ENCODE results near the gene PNRC2. TPM values are rescaled to one million over a fixed set of nuclear protein-coding genes. Genes with fewer than 3 reads are reported as not detected.

Gene PNRC2
- total and polyA plus RNA-seq, 2 of the 13 experiments (the other 11 are each of a cell fraction or from before 2014, with no cell fraction given): 74.9 to 97.5 TPM

GRCh38 chr1:23958810-23959460 is 693 bp upstream of the PNRC2 start (continued):
- TF ChIP-seq, protein P1, sequence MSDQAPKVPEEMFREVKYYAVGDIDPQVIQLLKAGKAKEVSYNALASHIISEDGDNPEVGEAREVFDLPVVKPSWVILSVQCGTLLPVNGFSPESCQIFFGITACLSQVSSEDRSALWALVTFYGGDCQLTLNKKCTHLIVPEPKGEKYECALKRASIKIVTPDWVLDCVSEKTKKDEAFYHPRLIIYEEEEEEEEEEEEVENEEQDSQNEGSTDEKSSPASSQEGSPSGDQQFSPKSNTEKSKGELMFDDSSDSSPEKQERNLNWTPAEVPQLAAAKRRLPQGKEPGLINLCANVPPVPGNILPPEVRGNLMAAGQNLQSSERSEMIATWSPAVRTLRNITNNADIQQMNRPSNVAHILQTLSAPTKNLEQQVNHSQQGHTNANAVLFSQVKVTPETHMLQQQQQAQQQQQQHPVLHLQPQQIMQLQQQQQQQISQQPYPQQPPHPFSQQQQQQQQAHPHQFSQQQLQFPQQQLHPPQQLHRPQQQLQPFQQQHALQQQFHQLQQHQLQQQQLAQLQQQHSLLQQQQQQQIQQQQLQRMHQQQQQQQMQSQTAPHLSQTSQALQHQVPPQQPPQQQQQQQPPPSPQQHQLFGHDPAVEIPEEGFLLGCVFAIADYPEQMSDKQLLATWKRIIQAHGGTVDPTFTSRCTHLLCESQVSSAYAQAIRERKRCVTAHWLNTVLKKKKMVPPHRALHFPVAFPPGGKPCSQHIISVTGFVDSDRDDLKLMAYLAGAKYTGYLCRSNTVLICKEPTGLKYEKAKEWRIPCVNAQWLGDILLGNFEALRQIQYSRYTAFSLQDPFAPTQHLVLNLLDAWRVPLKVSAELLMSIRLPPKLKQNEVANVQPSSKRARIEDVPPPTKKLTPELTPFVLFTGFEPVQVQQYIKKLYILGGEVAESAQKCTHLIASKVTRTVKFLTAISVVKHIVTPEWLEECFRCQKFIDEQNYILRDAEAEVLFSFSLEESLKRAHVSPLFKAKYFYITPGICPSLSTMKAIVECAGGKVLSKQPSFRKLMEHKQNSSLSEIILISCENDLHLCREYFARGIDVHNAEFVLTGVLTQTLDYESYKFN (CRISPR knock-in tag; conservative IDR thresholded peaks at IDR 0.05): peak; percentile 36
- TF ChIP-seq SIN3A (IDR thresholded peaks at IDR 0.05; ENCODE audit: borderline replicate concordance, low read depth, low read length) (peak; percentile 71), SETDB1 (CRISPR knock-in tag; IDR thresholded peaks at IDR 0.05; ENCODE audit: borderline replicate concordance) (no peak), ZSCAN29 (CRISPR knock-in tag; conservative IDR thresholded peaks at IDR 0.05) (0 out of 2 replicates have a peak, but pooled peaks have one; percentile 9), RCOR2 (CRISPR knock-in tag; IDR thresholded peaks at IDR 0.05) (no peak), JDP2 (CRISPR knock-in tag; IDR thresholded peaks at IDR 0.05; ENCODE audit: borderline replicate concordance) (no peak), ZNF816 (CRISPR knock-in tag; IDR thresholded peaks at IDR 0.05; ENCODE audit: borderline replicate concordance) (0 out of 2 replicates have a peak, but pooled peaks have one; percentile 14), ETV5 (CRISPR knock-in tag; IDR thresholded peaks at IDR 0.05; ENCODE audit: borderline replicate concordance) (peak; percentile 67; the same call in 1 of the 2 replicates), HHEX (CRISPR knock-in tag; IDR thresholded peaks at IDR 0.05) (no peak), NR2F1 (CRISPR knock-in tag; IDR thresholded peaks at IDR 0.05) (0 out of 4 replicates have a peak, but pooled peaks of 1 of the 2 experiments have one; percentile 3), U2AF1 (optimal IDR thresholded peaks at IDR 0.05; ENCODE audit: low read depth, low read length) (no peak), POLR2AphosphoS5 (IDR thresholded peaks at IDR 0.05; ENCODE audit: low read depth, low read length) (peak; percentile 66), NAIF1 (CRISPR knock-in tag; IDR thresholded peaks at IDR 0.05; ENCODE audit: borderline replicate concordance) (peak; percentile 27; the same call in 1 of the 2 replicates), RNF2 (conservative IDR thresholded peaks at IDR 0.05; ENCODE audit: low read depth) (no peak), HIVEP1 (CRISPR knock-in tag; IDR thresholded peaks at IDR 0.05) (peak; percentile 8; the same call in 1 of the 2 replicates), HOXA3 (CRISPR knock-in tag; IDR thresholded peaks at IDR 0.05) (peak; percentile 59)
- TF ChIP-seq, protein P2, sequence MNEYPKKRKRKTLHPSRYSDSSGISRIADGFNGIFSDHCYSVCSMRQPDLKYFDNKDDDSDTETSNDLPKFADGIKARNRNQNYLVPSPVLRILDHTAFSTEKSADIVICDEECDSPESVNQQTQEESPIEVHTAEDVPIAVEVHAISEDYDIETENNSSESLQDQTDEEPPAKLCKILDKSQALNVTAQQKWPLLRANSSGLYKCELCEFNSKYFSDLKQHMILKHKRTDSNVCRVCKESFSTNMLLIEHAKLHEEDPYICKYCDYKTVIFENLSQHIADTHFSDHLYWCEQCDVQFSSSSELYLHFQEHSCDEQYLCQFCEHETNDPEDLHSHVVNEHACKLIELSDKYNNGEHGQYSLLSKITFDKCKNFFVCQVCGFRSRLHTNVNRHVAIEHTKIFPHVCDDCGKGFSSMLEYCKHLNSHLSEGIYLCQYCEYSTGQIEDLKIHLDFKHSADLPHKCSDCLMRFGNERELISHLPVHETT (CRISPR knock-in tag; conservative IDR thresholded peaks at IDR 0.05): 0 out of 2 replicates have a peak, but pooled peaks have one; percentile 8
- TF ChIP-seq, protein P3, sequence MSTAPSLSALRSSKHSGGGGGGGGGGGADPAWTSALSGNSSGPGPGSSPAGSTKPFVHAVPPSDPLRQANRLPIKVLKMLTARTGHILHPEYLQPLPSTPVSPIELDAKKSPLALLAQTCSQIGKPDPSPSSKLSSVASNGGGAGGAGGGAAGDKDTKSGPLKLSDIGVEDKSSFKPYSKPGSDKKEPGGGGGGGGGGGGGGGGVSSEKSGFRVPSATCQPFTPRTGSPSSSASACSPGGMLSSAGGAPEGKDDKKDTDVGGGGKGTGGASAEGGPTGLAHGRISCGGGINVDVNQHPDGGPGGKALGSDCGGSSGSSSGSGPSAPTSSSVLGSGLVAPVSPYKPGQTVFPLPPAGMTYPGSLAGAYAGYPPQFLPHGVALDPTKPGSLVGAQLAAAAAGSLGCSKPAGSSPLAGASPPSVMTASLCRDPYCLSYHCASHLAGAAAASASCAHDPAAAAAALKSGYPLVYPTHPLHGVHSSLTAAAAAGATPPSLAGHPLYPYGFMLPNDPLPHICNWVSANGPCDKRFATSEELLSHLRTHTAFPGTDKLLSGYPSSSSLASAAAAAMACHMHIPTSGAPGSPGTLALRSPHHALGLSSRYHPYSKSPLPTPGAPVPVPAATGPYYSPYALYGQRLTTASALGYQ (CRISPR knock-in tag; IDR thresholded peaks at IDR 0.05): 0 out of 2 replicates have a peak, but pooled peaks have one; percentile 35
- TF ChIP-seq, protein P4, sequence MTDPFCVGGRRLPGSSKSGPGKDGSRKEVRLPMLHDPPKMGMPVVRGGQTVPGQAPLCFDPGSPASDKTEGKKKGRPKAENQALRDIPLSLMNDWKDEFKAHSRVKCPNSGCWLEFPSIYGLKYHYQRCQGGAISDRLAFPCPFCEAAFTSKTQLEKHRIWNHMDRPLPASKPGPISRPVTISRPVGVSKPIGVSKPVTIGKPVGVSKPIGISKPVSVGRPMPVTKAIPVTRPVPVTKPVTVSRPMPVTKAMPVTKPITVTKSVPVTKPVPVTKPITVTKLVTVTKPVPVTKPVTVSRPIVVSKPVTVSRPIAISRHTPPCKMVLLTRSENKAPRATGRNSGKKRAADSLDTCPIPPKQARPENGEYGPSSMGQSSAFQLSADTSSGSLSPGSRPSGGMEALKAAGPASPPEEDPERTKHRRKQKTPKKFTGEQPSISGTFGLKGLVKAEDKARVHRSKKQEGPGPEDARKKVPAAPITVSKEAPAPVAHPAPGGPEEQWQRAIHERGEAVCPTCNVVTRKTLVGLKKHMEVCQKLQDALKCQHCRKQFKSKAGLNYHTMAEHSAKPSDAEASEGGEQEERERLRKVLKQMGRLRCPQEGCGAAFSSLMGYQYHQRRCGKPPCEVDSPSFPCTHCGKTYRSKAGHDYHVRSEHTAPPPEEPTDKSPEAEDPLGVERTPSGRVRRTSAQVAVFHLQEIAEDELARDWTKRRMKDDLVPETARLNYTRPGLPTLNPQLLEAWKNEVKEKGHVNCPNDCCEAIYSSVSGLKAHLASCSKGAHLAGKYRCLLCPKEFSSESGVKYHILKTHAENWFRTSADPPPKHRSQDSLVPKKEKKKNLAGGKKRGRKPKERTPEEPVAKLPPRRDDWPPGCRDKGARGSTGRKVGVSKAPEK (CRISPR knock-in tag; IDR thresholded peaks at IDR 0.05; ENCODE audit: borderline replicate concordance): 0 out of 2 replicates have a peak, but pooled peaks have one; percentile 36
